Heart left ventricle (tissue), 13 donors: ENCODE data around the gene KNG1.

ENCODE experiments used
- CTCF ChIP-seq, 12 donors: fragments of 200-600 bp; sonication (generic) in 4 of 12; IDR thresholded peaks; one replicate each; pipeline versions ENCODE4 v1.5.0 to v1.8.0; 2018 to 2022; ENCODE audit warnings: antibody characterized with exemption in 12 of 12, mild to moderate bottlenecking in 5 of 12
- POLR2A ChIP-seq, 2 donors: fragments of 450-650 bp; IDR thresholded peaks; one replicate each; pipeline ENCODE4 v1.6.1; 2017; ENCODE audit warnings: antibody characterized with exemption in 2 of 2, mild to moderate bottlenecking in 2 of 2, moderate library complexity in 2 of 2
- donor health status: ischemic (EF 13 %, LVEDD 7.1; RV severe dilation, severe dysfunction).
- donor health status: DM: no; HTN: yes; CAD: no.
- donor health status: DM: no; HTN: no; CAD: no.
- donor health status: ischemic (EF 25% LVEDD 6.9; RV normal size, moderate dysfunction).
- donor health status: ischemic (EF 25% LVEDD 5.7; RV mildly dilated, moderate dysfunction).
- donor health status: ischemic (EF 35%, LVEDD 5.7; RV mildly dilated, moderate dysfunction).
- donor health status: nonischemic (EF 11% LVEDD 7.7; RV severe dilation, severe dysfunction).
- donor health status: DM: yes; HTN: yes; CAD: no.
- donor health status: PGD.
- donor health status: ischemic (EF 29% LVEDD 5.4; RV normal size, mild dysfunction).
- donor health status: nonischemic (EF 23%, LVEDD 6.1; RV moderate dilation, normal function).

- TF ChIP-seq CTCF (IDR thresholded peaks at IDR 0.05) (no peak), POLR2A (IDR thresholded peaks at IDR 0.05) (no peak)
These were observed 46.1 kb upstream of the KNG1 start for GRCh38 chr3:186671051-186671450.
